Measurements from ENCODE around the gene EPHB3. TPM values are rescaled to one million over a fixed set of nuclear protein-coding genes. Genes with fewer than 3 reads are reported as not detected.

The EPHB3 gene
- total RNA-seq, 1 experiment from 2014 or later: 6.0 TPM

GRCh38 chr3:184630861-184631471 lies 69.4 kb downstream of the EPHB3 start:
- ATAC-seq: no peak
- intact Hi-C loops (cut with micrococcal nuclease; ENCODE audit: unreplicated experiment): no loop called here
- ChIA-PET POLR2A (no interaction called here), CTCF (no interaction called here)
- DNase-seq (ENCODE audit: low read depth, low spot score): no peak
- no peaks in the 10 kb centered on the region for H3K27me3 ChIP-seq (ENCODE audit: control insufficient read depth, insufficient read depth, low read length)
- no peaks in the 10 kb centered on the region for H3K36me3 ChIP-seq (ENCODE audit: control insufficient read depth, insufficient read depth, low read length)
- TF ChIP-seq TCF7L2 (IDR thresholded peaks at IDR 0.05; ENCODE audit: low read depth, low read length): no peak
- H3K9me3 ChIP-seq (ENCODE audit: control insufficient read depth, insufficient read depth, low read depth, low read length): no peaks in the 10 kb centered on the region
- H3K4me3 ChIP-seq (ENCODE audit: low read depth in 2 of 2, low read length in 2 of 2): no peak overlapping the region
- no TSS peak for BruUV-seq (replicated peaks)
- H3K27ac ChIP-seq (ENCODE audit: low read length): no peak overlapping the region
- no peaks in the 10 kb centered on the region for H3K4me1 ChIP-seq (ENCODE audit: control insufficient read depth, insufficient read depth, low read length)
- in situ Hi-C loops (cut with HindIII; ENCODE audit: low pct_unique_long_range_greater_than_20kb, low sequenced_read_pairs): no loop called here

DNA sequence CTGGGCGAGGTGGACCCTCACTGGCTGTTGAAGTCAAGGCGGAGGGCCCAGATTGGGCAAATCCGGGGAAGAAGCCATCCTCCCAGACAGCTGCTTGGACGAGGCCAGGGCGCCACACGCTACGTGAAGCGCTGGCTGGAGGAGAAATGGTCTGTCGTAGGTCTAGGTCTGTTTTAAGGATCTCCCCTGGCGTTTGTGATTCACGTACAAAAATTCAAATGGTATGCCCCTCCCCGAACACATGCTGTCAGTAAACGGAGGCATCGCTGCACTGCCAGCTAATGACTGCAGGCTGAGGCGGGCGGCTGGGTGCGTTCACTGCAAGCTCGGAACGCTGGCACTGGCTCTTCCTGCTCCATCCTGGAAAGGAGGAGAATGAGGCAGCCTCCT lies 69.9 kb downstream of the EPHB3 start:
- Histone ChIP-seq H3K36me3 (ENCODE audit: control insufficient read depth, insufficient read depth, low read length) (no peaks in the 10 kb centered on the region), H3K4me1 (ENCODE audit: control insufficient read depth, insufficient read depth, low read length) (no peaks in the 10 kb centered on the region), H3K4me3 (ENCODE audit: low read depth in 2 of 2, low read length in 2 of 2) (no peak overlapping the region), H3K27ac (ENCODE audit: low read length) (no peak overlapping the region), H3K27me3 (ENCODE audit: control insufficient read depth, insufficient read depth, low read length) (no peaks in the 10 kb centered on the region), H3K9me3 (ENCODE audit: control insufficient read depth, insufficient read depth, low read depth, low read length) (no peaks in the 10 kb centered on the region)
- intact Hi-C loops (cut with micrococcal nuclease; ENCODE audit: unreplicated experiment): no loop called here
- BruUV-seq (replicated peaks): no TSS peak
- ChIA-PET POLR2A (no interaction called here), CTCF (no interaction called here)
- ATAC-seq (no peak), DNase-seq (ENCODE audit: low read depth, low spot score) (no peak)
- TF ChIP-seq SIN3A (IDR thresholded peaks at IDR 0.05; ENCODE audit: borderline replicate concordance, insufficient read depth, low read depth, low read length) (no peak), TCF7L2 (IDR thresholded peaks at IDR 0.05; ENCODE audit: low read depth, low read length) (no peak), POLR2AphosphoS5 (IDR thresholded peaks at IDR 0.05; ENCODE audit: low read depth, low read length) (no peak)
- TF ChIP-seq, protein P1, sequence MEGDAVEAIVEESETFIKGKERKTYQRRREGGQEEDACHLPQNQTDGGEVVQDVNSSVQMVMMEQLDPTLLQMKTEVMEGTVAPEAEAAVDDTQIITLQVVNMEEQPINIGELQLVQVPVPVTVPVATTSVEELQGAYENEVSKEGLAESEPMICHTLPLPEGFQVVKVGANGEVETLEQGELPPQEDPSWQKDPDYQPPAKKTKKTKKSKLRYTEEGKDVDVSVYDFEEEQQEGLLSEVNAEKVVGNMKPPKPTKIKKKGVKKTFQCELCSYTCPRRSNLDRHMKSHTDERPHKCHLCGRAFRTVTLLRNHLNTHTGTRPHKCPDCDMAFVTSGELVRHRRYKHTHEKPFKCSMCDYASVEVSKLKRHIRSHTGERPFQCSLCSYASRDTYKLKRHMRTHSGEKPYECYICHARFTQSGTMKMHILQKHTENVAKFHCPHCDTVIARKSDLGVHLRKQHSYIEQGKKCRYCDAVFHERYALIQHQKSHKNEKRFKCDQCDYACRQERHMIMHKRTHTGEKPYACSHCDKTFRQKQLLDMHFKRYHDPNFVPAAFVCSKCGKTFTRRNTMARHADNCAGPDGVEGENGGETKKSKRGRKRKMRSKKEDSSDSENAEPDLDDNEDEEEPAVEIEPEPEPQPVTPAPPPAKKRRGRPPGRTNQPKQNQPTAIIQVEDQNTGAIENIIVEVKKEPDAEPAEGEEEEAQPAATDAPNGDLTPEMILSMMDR (IDR thresholded peaks at IDR 0.05): no peak
- TF ChIP-seq, protein P2, sequence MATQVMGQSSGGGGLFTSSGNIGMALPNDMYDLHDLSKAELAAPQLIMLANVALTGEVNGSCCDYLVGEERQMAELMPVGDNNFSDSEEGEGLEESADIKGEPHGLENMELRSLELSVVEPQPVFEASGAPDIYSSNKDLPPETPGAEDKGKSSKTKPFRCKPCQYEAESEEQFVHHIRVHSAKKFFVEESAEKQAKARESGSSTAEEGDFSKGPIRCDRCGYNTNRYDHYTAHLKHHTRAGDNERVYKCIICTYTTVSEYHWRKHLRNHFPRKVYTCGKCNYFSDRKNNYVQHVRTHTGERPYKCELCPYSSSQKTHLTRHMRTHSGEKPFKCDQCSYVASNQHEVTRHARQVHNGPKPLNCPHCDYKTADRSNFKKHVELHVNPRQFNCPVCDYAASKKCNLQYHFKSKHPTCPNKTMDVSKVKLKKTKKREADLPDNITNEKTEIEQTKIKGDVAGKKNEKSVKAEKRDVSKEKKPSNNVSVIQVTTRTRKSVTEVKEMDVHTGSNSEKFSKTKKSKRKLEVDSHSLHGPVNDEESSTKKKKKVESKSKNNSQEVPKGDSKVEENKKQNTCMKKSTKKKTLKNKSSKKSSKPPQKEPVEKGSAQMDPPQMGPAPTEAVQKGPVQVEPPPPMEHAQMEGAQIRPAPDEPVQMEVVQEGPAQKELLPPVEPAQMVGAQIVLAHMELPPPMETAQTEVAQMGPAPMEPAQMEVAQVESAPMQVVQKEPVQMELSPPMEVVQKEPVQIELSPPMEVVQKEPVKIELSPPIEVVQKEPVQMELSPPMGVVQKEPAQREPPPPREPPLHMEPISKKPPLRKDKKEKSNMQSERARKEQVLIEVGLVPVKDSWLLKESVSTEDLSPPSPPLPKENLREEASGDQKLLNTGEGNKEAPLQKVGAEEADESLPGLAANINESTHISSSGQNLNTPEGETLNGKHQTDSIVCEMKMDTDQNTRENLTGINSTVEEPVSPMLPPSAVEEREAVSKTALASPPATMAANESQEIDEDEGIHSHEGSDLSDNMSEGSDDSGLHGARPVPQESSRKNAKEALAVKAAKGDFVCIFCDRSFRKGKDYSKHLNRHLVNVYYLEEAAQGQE (IDR thresholded peaks at IDR 0.05; ENCODE audit: insufficient read depth in 1 of 2, low read depth in 2 of 2, low read length in 1 of 2): no peak
- in situ Hi-C loops (cut with HindIII; ENCODE audit: low pct_unique_long_range_greater_than_20kb, low sequenced_read_pairs): no loop called here

Other genes starting within 250 kb of the EPHB3 start
- 798 TPM for gene EIF4G1, start 247.2 kb upstream of the EPHB3 start, total RNA-seq (2021; ENCODE audit: unreplicated experiment)
- gene FAM131A, start 224.2 kb upstream of the EPHB3 start, total RNA-seq (2021; ENCODE audit: unreplicated experiment): 30.1 TPM
- 22.5 TPM for gene CLCN2, start 200.2 kb upstream of the EPHB3 start, total RNA-seq (2021; ENCODE audit: unreplicated experiment)
- 156 TPM for gene POLR2H, start 200.1 kb upstream of the EPHB3 start, total RNA-seq (2021; ENCODE audit: unreplicated experiment)
- gene THPO, start 183.6 kb upstream of the EPHB3 start, total RNA-seq (2021; ENCODE audit: unreplicated experiment): not detected
- 1.4 TPM for gene CHRD, start 181.7 kb upstream of the EPHB3 start, total RNA-seq (2021; ENCODE audit: unreplicated experiment)
- gene MAGEF1, start 150.3 kb downstream of the EPHB3 start, total RNA-seq (2021; ENCODE audit: unreplicated experiment): 27.7 TPM

Measured in Panc1 (cell line).